Type B pancreatic cell (in vitro differentiated cells): ENCODE measurements around the gene CEP83. TPM values are rescaled to one million over a fixed set of nuclear protein-coding genes. Genes with fewer than 3 reads are reported as not detected.

Experiments used
- DNase-seq: peaks from one replicate; pipeline ENCODE4 v3.0.0; 2021; ENCODE audit warnings: mixed read lengths; ENCODE audit not compliant: unreplicated experiment; ENCODE audit errors: extremely low spot score
- H3K27ac Mint-ChIP-seq: 2 replicates; pipeline ENCODE4 v1.8.0; 2021; ENCODE audit warnings: mild to moderate bottlenecking, mixed read lengths
- H3K27me3 Mint-ChIP-seq: 2 replicates; pipeline ENCODE4 v1.8.0; 2021; ENCODE audit warnings: mixed read lengths
- H3K36me3 Mint-ChIP-seq: 2 replicates; pipeline ENCODE4 v1.8.0; 2021; ENCODE audit warnings: mixed read lengths
- H3K4me1 Mint-ChIP-seq: one replicate; pipeline ENCODE4 v1.8.0; 2021; ENCODE audit warnings: mixed read lengths; ENCODE audit not compliant: unreplicated experiment
- H3K4me3 Mint-ChIP-seq: 2 replicates; pipeline ENCODE4 v1.8.0; 2021; ENCODE audit warnings: mild to moderate bottlenecking, mixed read lengths
- H3K9me3 Mint-ChIP-seq: 2 replicates; pipeline ENCODE4 v1.8.0; 2021; ENCODE audit warnings: mixed read lengths
- total RNA-seq: library from RNA; stranded (reverse); gene quantifications from 2 replicates; pipeline ENCODE4 v1.2.1, GENCODE V29; 2021; ENCODE audit warnings: low replicate concordance
- TF ChIP-seq, protein P1 (sequence below): fragments of 200-600 bp; sonication (generic); conservative IDR thresholded peaks from 2 replicates; pipeline ENCODE4 v1.5.0; 2021; ENCODE audit warnings: antibody characterized with exemption, mild to moderate bottlenecking

The CEP83 gene
- total RNA-seq, 1 donor from 2014 or later = 22.1 TPM

DNA sequence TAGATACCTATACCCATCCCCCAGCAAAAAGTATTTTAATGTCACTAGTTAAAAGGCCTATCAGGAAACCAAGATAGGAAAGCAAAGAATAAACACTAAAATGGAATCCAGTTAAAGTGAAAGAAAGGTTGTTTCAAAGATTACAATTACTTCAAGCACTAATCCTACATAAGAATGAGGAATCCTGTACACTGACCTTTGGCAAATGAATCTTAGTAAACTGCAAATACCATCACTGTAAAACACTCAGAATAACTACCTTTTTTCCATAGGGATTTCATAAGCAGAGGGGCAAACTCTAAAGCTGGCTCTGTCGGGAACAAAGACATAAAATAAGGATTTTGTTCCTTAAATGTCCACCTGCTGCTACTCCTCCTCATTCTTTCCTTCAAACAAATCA, 25.9 kb downstream of the CEP83 start:
- H3K27me3 Mint-ChIP-seq = no peaks in the 10 kb centered on the region
- DNase-seq = no peak
- H3K36me3 Mint-ChIP-seq = peaks cover 16% of the 10 kb centered on the region
- TF ChIP-seq, protein P1, sequence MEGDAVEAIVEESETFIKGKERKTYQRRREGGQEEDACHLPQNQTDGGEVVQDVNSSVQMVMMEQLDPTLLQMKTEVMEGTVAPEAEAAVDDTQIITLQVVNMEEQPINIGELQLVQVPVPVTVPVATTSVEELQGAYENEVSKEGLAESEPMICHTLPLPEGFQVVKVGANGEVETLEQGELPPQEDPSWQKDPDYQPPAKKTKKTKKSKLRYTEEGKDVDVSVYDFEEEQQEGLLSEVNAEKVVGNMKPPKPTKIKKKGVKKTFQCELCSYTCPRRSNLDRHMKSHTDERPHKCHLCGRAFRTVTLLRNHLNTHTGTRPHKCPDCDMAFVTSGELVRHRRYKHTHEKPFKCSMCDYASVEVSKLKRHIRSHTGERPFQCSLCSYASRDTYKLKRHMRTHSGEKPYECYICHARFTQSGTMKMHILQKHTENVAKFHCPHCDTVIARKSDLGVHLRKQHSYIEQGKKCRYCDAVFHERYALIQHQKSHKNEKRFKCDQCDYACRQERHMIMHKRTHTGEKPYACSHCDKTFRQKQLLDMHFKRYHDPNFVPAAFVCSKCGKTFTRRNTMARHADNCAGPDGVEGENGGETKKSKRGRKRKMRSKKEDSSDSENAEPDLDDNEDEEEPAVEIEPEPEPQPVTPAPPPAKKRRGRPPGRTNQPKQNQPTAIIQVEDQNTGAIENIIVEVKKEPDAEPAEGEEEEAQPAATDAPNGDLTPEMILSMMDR = no peak
- H3K9me3 Mint-ChIP-seq = peaks cover under 1% of the 10 kb centered on the region
- no peak overlapping the region for H3K4me3 Mint-ChIP-seq
- H3K27ac Mint-ChIP-seq = peak overlapping the region; percentile 77
- peaks cover 14% of the 10 kb centered on the region for H3K4me1 Mint-ChIP-seq

DNA sequence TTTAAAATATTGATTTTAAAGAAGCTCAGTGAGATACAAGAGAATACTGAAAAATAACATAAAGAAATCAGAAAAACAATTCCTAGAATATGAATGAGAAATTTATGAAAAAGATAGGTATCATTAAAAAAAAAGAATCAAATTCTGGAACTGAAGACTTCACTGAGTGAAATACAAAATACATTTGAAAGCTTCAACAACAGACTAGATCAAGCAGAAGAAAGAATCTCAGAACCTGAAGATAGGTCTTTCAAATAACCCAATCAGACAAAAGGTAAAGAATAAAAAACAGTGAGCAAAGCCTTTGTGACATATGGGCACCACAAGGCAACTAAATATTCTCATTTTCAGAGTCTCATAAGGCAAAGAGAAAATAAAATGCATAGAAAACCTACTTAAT, 29.4 kb downstream of the CEP83 start:
- no peaks in the 10 kb centered on the region for H3K9me3 Mint-ChIP-seq

DNA sequence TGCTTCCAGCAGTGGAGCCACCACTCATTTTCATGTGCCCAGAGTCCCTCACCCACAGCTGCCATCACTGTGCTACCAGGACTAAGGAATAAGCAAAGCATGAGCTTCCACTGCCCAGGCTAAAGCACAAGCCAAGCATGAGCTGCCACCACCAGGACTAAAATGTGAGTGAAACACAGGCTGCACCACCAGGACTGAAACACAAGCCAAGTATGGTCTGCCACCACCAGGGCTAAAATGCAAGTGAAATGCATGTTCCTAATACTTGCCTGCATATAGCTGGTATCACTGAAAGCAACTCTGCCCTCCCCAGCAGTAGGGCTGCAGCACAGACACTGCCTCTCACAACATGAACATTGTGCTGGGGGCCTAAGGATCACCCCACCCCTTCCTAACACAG, 30.0 kb downstream of the CEP83 start:
- Mint-ChIP-seq H3K27ac (no peak overlapping the region), H3K4me3 (no peak overlapping the region), H3K36me3 (peaks cover 19% of the 10 kb centered on the region), H3K27me3 (no peaks in the 10 kb centered on the region), H3K4me1 (no peaks in the 10 kb centered on the region), H3K9me3 (no peaks in the 10 kb centered on the region)
- TF ChIP-seq, protein P1 = no peak
- no peak for DNase-seq

More for the DNA sequence above, 29.4 kb downstream of the CEP83 start:
- Mint-ChIP-seq H3K27ac (no peak overlapping the region), H3K4me3 (no peak overlapping the region), H3K4me1 (peaks cover 5% of the 10 kb centered on the region), H3K27me3 (no peaks in the 10 kb centered on the region), H3K36me3 (peaks cover 19% of the 10 kb centered on the region)
- no peak for DNase-seq
- TF ChIP-seq, protein P1 = no peak

DNA sequence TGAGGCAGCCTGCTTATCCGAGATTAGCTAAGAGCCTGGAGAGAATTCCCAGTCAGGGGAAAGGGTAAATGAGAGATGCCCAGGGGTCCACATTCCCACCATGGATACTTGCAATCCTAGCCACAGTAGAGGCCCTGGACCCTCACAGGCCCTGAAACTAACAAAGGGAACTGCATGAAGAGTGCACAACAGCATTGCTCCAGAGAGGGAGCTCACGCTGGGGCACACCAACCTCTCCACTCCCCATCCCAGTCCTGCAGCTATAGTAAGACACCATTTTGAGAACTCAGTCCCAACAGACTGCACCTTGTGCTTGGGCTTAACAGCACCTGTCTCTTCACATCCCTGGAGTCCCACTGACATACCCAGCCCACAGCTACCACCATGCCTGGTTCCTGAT, 30.5 kb downstream of the CEP83 start:
- peaks cover 24% of the 10 kb centered on the region for H3K36me3 Mint-ChIP-seq
- H3K9me3 Mint-ChIP-seq = no peaks in the 10 kb centered on the region
- TF ChIP-seq, protein P1 = no peak
- H3K4me1 Mint-ChIP-seq = no peaks in the 10 kb centered on the region
- no peak for DNase-seq
- no peaks in the 10 kb centered on the region for H3K27me3 Mint-ChIP-seq
- no peak overlapping the region for H3K4me3 Mint-ChIP-seq
- H3K27ac Mint-ChIP-seq = no peak overlapping the region

DNA sequence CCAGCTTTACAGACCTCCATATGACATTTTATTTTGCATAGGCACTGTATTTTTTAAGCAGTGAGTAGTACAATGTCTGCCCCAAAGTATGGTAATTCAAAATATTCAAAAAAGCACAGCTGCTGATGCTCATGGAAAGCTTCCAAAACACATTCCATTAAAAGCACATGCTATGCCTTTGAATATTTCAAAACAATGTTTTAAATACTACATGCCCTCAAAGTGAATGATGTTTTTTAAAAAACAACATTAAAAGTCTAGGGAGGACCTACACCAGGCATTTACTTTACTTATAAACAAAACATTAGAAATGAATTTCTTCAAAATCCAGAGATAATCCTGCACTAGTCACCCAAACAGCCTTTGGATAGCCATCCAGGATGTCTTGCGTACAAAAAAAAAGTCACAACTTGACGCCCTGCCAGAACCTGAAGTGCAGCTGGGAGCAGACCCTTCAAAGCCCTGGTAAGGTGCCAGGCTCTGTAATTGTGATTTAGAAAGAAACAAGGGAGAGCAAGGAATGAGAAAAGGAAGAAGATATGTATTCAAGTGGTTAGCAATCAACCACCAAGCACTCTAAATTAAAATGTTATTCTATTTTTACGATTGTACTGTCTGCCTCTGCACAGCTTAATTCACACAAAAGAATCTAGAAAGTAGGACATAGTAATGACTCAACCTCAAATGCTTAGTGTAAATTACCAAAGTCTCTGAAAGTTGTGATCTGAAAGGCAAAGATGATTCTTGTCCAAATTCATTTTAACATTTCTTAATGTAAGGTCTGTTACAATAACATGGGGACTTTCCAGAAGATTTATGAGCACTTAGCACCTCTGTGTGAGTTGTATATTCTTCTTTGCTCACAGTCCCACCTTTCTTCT, 31.9 kb downstream of the CEP83 start:
- Mint-ChIP-seq H3K36me3 (peaks cover 34% of the 10 kb centered on the region), H3K27ac (no peak overlapping the region)

More for the DNA sequence above, 31.9 kb downstream of the CEP83 start:
- no peaks in the 10 kb centered on the region for H3K4me1 Mint-ChIP-seq
- H3K4me3 Mint-ChIP-seq = no peak overlapping the region
- TF ChIP-seq, protein P1 = no peak
- peaks cover under 1% of the 10 kb centered on the region for H3K9me3 Mint-ChIP-seq
- no peak for DNase-seq
- no peaks in the 10 kb centered on the region for H3K27me3 Mint-ChIP-seq
